GM06990 (cell line): Measurements from ENCODE around the gene MYO7B.

Source experiments
- DNase-seq: peaks from one replicate; pipeline ENCODE4 v3.0.0-alpha.2; 2011; ENCODE audit not compliant: insufficient read length; ENCODE audit errors: extremely low read depth
- H3K27me3 ChIP-seq: replicated peaks from 2 replicates; pipeline ENCODE4 v1.6.0; 2011; ENCODE audit warnings: low read length; ENCODE audit not compliant: control insufficient read depth, insufficient read depth
- H3K36me3 ChIP-seq: 2 replicates; pipeline ENCODE4 v1.5.1; 2011; ENCODE audit warnings: low read length; ENCODE audit not compliant: control insufficient read depth, insufficient read depth
- H3K4me3 ChIP-seq: replicated peaks from 2 replicates; pipeline ENCODE4 v1.5.1; 2011; ENCODE audit warnings: low read depth, mild to moderate bottlenecking, control low read depth, low read length
- CTCF ChIP-seq: IDR thresholded peaks from 2 replicates; pipeline ENCODE4 v1.5.1; 2011; ENCODE audit warnings: low read length, control low read depth, mild to moderate bottlenecking, inconsistent platforms; ENCODE audit not compliant: insufficient read depth, poor library complexity, severe bottlenecking

The MYO7B gene

DNA sequence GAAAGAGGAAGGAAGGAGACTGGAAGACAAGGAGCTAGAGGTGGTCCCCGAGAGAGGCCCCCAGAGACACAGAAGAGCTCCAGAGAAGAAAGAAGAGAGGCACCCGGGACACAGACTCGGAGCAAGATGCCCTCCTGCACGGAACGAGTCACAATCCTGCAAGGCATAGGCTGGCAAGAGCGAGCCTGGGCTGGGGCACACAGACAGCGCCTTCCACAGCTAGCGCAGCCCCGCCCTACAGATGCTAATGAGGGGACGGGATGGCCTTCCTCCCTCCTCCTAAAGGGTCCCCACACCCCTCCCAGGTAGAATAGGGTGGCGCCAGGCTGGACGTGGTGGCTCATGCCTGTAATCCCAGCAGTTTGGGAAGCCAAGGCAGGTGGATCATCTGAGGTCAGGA lies 90.7 kb downstream of the MYO7B start:
- no peaks in the 10 kb centered on the region for H3K27me3 ChIP-seq
- H3K4me3 ChIP-seq, result no peak overlapping the region
- H3K36me3 ChIP-seq, result no peaks in the 10 kb centered on the region
- DNase-seq, result no peak
- no peak for TF ChIP-seq CTCF

- DNase-seq, result no peak
- Histone ChIP-seq H3K4me3 (no peak overlapping the region), H3K36me3 (no peaks in the 10 kb centered on the region), H3K27me3 (no peaks in the 10 kb centered on the region)
- TF ChIP-seq CTCF, result no peak
Measured at GRCh38 chr2:127626917-127627739, 91.6 kb downstream of the MYO7B start.

DNA sequence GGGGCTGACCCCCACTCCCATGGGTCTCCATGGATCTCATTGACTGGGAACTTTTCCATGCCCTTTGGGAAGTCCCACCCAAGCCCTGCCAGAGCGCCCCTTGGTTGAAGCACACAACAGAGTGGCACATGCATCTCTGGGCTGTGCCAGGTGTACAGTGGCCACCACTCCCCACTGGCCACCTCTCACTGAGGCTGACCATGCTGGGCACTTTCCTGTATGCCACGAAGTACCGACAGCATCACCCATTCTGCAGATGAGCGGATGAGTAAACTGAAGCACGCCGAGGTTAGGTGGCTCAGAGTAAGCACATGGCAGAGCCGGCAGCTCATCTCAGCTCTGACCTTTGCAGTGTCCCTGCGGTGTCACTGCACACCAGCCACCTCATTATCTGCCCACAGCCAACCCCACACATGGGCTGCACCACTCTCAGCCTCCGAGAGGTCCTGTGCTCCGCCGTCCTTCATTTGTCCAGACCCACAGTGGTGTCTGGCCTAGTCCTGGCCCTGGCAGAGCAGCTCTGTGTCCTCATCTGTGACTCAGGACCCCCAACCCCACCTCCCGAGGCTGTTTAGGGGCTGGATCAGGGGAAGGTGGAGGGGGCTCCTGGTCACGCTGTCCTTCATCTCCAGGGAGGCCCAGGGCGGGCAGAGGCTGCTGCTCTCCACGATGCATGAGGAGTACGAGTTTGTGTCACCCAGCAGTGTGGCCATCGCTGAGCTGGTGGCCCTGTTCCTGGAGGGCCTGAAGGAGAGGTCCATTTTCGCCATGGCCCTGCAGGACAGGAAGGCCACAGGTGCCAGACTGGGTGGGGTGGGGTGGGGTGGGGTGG lies 92.5 kb downstream of the MYO7B start:
- Histone ChIP-seq H3K4me3 (no peak overlapping the region), H3K36me3 (no peaks in the 10 kb centered on the region), H3K27me3 (no peaks in the 10 kb centered on the region)
- DNase-seq, result no peak
- TF ChIP-seq CTCF, result no peak

GRCh38 chr2:127628767-127629614 lies 93.5 kb downstream of the MYO7B start:
- no peak for DNase-seq
- TF ChIP-seq CTCF, result no peak
- Histone ChIP-seq H3K36me3 (no peaks in the 10 kb centered on the region), H3K4me3 (no peak overlapping the region), H3K27me3 (no peaks in the 10 kb centered on the region)

DNA sequence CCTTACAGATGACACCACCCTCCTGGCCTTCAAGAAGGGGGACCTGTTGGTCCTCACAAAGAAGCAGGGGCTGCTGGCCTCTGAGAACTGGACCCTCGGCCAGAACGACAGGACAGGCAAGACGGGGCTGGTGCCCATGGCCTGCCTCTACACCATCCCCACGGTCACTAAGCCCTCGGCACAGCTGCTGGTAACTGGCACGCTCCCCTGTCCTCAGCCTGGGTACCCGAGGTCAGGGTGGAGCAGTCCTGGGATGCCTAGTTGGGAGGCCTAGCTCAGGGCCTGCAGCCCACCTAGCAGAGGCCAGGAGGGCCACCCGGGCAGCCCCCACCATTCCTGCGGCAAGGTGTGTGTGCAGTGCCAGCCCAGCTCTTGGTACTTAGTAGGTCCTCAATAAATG lies 94.2 kb downstream of the MYO7B start:
- no peaks in the 10 kb centered on the region for H3K27me3 ChIP-seq
- no peaks in the 10 kb centered on the region for H3K36me3 ChIP-seq
- no peak overlapping the region for H3K4me3 ChIP-seq
- no peak for DNase-seq
- no peak for TF ChIP-seq CTCF
